ENCODE measurements around the gene ABCF2. TPM values are rescaled to one million over a fixed set of nuclear protein-coding genes. Genes with fewer than 3 reads are reported as not detected.

The ABCF2 gene
- total RNA-seq, 1 donor from 2014 or later: 78.8 TPM

DNA sequence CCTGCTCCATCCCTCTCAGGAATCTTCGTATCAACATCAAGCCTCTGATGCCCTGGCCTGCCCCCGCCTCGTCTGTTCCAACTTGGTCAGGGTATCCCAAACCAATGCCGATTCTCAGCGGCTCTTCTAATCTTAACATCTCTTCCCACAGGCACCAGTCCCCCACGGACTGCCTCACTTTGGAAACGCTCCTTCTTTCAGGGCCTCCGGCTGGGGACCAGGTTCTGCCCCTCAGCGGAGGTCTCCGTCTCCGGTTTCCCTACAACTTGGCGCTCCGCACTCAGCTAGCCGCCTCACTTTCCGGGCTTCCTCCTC, 488 bp downstream of the ABCF2 start:
- DNase-seq (ENCODE audit: low read depth, low spot score): no peak

- DNase-seq (ENCODE audit: low read depth, low spot score): no peak
These were observed 976 bp downstream of the ABCF2 start for GRCh38 chr7:151225948-151226510.

DNA sequence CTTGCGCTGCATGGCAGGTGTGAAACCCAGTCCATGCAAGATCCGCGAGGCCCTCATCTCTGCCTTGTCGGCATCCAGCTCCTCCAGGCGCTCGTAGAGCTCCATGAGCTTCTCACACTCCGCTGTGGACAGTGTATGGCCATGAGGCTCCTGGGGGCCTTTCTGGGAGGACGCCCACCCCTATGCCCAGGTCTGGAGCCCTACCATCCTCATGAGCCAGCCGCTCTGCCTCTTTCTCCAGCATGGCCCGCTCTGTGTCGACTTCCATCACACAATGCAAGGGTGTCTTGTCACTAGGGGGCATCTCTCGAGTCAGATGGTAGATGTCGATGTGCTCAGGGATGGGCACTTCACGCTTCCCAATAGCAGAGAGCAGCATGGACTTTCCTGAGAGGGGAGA, 3.3 kb downstream of the ABCF2 start:
- no peak for DNase-seq (ENCODE audit: low read depth, low spot score)

- DNase-seq (ENCODE audit: low read depth, low spot score): no peak
These were observed 8.8 kb downstream of the ABCF2 start for GRCh38 chr7:151218170-151218569.

DNA sequence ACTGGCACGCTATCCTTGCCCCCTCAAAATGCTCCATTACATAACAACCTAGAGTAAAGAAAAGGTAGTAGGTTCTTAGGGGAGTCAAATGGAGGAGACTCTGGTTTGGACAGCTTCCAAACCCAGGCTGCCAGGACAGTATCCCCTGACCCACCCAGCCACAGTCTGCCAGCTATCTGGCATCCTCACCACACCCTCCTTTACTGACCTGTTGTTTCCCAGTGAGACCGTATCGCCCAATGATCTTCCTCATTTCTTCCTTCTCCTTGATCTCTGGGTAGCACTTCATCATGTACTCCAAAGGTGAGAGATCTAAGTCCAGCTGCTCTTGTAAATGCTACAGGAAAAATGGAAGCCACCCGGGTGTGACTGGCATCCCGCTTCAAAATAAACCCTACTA, 11.6 kb downstream of the ABCF2 start:
- no peak for DNase-seq (ENCODE audit: low read depth, low spot score)

- DNase-seq (ENCODE audit: low read depth, low spot score): no peak
These were observed 13.2 kb downstream of the ABCF2 start for GRCh38 chr7:151213826-151214225.

DNA sequence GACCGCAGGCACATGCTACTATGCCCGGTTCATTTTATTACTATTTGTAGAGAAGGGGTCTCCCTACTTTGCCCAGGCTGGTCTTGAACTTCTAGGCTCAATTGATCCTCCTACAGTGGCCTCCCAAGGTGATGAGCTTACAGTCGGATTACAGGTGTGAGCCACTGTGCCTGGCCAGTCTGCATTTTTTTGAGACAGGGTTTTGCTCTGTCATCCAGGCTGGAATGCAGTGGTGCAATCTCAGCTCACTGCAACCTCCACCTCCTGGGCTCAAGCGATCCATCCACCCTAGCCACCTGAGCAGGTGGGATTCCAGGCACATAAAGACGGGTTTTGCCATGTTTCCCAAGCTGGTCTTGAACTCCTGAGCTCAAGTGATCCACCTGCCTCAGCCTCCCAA, 14.4 kb downstream of the ABCF2 start:
- no peak for DNase-seq (ENCODE audit: low read depth, low spot score)

DNA sequence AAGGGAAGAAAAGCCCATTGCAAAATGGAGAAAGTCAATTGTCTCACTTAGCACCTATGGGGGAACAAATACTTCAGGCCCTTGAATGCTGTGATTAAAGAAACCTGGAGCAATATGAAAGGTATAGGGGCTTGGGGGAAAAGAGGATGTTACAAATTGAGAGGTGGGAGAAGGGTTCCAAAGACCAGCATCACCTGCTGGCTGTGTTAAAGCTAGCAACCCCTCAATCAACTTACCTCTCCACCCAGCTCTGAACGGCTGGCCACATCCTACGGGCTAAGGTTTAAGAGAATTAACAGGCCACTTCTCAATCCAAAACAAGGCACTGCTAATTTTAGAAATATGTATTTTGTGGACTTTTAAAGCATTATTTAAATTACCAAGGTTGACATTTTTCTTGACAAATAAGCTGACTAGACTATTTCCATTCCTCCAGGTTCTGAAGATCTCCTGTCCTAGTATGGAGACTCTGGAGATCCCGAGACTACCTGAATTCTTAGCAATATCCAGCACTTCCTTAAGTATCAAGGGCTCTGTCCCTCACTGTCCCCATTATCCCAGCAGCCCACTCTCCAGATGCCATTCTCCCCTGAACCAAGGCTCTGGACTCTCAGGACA, 15.7 kb downstream of the ABCF2 start:
- DNase-seq (ENCODE audit: low read depth, low spot score): no peak

- DNase-seq (ENCODE audit: low read depth, low spot score): no peak
These were observed 16.7 kb downstream of the ABCF2 start, which contains the start of gene H2BK1 for GRCh38 chr7:151210087-151210854. Gene H2BK1 (minus strand): TSS chr7:151210488. CDS start chr7:151210318, 170 bp downstream.

- no peak for DNase-seq (ENCODE audit: low read depth, low spot score)
These were observed 17.4 kb downstream of the ABCF2 start for GRCh38 chr7:151209588-151209987.

DNA sequence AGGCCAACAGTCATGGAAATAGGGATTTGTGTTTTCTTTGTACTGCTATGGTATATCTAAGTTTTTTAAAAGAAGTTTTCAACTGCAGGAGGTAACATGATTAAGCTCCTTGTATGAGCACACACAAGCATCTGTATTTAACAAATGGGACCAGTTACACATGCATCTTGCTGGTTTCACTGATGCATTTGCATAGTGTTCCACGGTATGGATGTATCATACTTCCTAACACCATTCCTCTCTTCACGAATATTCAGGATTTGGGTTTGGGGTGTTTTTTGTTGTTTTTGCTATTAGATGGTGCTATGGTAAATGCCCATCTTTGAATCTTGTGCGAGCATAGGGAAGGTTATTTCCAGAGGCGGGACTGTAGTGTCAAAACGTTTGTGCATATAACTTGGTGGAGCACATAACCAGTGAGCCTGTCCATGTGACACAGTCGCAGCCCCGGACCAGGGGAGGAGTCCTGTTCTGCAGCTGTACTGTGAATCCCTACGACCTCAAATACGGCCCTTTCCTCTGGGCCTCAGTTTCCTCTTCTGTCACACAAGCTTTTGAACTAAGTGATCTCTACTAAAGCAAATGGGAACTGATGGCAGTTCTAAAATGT, 18.6 kb downstream of the ABCF2 start:
- no peak for DNase-seq (ENCODE audit: low read depth, low spot score)

DNA sequence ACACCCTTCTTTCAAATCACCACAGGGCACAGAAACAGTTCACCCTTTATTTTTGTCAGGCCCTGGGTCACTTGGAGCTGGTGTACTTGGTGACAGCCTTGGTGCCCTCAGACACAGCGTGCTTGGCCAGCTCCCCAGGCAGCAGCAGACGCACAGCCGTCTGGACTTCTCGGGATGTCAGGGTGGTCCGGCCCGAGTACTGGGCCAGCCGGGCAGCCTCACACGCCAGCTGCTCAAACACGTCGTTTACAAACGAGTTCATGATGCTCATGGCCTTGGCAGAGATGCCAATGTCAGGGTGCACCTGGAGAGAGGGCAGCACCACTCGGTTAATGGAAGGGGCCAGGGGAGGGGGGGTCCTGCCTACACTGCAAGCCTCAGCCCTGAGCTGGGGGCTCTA, 19.2 kb downstream of the ABCF2 start:
- DNase-seq (ENCODE audit: low read depth, low spot score): no peak

GRCh38 chr7:151207315-151207714, 19.7 kb downstream of the ABCF2 start:
- DNase-seq (ENCODE audit: low read depth, low spot score): no peak

- DNase-seq (ENCODE audit: low read depth, low spot score): no peak
These were observed 20.1 kb downstream of the ABCF2 start for GRCh38 chr7:151206914-151207313.

DNA sequence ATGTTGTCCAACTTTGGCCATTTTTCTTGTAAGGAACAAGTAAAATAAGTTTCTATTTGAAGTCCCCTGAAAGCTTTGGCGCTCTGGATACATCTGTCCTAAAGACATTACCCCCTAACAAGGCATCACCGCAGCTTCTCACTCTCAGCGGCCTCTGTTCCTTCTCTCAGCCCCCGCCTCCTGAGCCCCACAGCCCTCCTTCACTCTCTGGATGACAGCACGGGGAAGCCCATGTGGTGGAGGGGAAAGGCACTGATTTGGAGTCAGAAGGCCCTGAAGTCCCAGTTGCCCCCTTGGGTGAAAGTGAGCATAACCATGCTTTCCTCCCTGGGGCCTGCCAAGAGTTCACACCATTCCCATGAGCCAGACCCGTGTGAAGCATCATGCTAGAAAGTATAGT, 21.3 kb downstream of the ABCF2 start:
- no peak for DNase-seq (ENCODE audit: low read depth, low spot score)

DNA sequence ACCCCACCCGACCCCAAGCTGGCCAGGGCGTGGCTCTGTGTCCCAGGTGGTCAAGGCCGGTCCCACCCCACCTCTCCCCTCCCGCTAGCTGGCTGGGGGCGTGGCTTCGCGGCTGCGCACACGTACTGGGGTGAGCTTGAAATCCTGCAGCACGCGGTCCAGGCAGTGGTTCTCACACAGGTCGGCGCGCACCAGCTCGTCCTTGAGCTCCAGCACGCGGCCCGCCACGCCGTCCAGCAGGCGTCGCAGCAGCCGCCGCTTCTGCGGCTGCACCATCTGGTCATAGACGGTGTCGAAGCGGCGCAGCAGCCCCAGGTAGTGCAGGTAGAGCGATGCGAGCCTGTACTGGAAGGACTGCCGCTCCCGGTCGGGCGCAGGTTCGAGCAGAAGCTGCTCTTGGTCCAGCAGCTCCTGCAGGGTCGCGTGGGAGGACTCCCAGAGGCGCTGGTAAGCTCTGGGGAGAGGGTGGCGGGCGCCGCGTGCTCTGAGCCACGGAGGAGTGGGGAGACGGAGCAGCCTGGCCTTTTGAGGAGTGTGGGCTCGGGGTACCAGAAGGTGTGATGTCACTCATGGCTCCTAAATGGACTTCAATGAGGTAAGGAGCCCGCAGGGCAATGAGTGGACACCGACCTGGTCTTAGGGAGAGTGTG, 22.5 kb downstream of the ABCF2 start:
- DNase-seq (ENCODE audit: low read depth, low spot score): no peak

DNA sequence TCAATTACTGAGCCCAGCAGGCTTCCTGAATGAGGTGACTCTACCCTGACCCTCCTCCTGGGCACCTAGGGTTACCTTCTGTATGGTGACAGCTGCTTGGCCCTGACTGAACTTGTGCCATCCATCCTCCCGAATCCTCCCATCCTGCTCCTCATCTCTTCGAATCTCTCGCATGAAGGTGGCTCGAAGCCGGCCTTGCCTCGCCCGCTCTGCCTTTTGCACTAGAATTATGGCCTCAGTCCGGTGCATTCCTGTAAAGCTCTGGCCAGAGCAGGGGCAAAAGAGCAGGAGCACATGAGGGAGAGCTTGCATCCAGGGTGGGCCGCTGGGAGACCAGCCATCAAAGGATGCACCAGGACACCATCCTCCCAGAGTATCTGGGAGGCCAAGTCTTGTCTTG, 24.2 kb downstream of the ABCF2 start:
- no peak for DNase-seq (ENCODE audit: low read depth, low spot score)

- DNase-seq (ENCODE audit: low read depth, low spot score): no peak
These were observed 25.3 kb downstream of the ABCF2 start for GRCh38 chr7:151201751-151202150.

- no peak for DNase-seq (ENCODE audit: low read depth, low spot score)
These were observed 25.7 kb downstream of the ABCF2 start for GRCh38 chr7:151201344-151201743.

DNA sequence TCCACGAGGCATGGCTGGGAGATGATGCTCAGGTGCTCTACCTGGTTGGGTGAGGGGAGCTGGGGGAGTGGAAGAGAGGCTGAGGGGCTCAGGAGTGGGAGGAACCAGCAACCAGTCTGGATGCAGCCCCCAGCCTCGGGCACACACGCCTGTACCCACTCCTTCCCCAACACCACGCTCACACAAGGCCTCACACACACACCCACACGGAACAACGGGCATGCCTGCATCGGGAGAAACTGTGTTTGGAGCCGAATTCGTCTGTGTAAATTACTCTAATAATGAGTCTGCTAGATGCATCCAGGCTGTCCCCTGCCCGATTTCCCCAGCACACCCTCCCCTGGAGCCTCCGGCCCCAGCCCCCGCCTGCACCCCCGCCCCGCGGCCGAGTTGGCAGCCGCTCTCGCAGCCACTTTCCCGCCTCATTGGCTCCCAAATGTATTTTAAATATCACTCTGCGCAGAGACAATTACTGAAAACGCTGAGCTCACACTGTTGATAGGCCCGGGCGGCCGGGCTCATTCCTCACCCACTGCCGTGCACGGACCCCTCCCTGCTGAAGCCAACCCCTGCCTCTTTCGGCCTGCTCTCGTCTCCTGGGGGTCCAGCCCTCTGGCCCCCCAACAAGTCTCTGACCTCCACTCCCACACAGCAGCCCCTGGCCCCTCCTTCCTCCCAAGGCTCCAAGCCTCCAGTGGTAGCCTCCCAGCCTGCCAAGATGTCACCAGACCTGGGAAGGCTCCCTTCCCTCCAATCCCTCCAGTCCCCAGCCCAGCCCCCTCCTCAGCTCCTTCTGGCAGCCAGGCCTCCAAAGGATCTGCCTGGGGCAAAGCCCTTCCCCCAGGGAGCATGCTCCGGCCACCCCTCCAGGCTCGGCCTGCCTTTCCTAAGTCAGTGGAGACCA, 27.8 kb downstream of the ABCF2 start:
- no peak for DNase-seq (ENCODE audit: low read depth, low spot score)

GRCh38 chr7:151197932-151198331, 29.1 kb downstream of the ABCF2 start:
- no peak for DNase-seq (ENCODE audit: low read depth, low spot score)
